Fibroblast of lung (primary cell): ENCODE results near the gene PICALM. TPM values are rescaled to one million over a fixed set of nuclear protein-coding genes. Genes with fewer than 3 reads are reported as not detected.

Experiments
- DNase-seq, 2 donors: peaks; one replicate each; pipeline versions ENCODE4 v3.0.0 to v3.0.0-alpha.2; 2010; ENCODE audit warnings: low read depth in 2 of 2
- H2AFZ ChIP-seq: 2 replicates; pipeline ENCODE4 v1.5.1; 2012; ENCODE audit warnings: low read length, control low read depth, inconsistent platforms
- H3K27ac ChIP-seq: 2 replicates; pipeline ENCODE4 v1.5.1; 2011; ENCODE audit warnings: low read length, control low read depth; ENCODE audit not compliant: insufficient read depth
- H3K27me3 ChIP-seq: 2 replicates; pipeline ENCODE4 v1.5.1; 2011; ENCODE audit warnings: mild to moderate bottlenecking, low read length; ENCODE audit not compliant: control insufficient read depth, insufficient read depth
- H3K36me3 ChIP-seq: 2 replicates; pipeline ENCODE4 v1.5.1; 2011; ENCODE audit warnings: low read length; ENCODE audit not compliant: control insufficient read depth, insufficient read depth
- H3K4me1 ChIP-seq: 2 replicates; pipeline ENCODE4 v1.5.1; 2011; ENCODE audit warnings: low read length; ENCODE audit not compliant: control insufficient read depth, insufficient read depth; ENCODE audit errors: extremely low read depth
- H3K4me2 ChIP-seq: 2 replicates; pipeline ENCODE4 v1.5.1; 2011; ENCODE audit warnings: low read length, control low read depth; ENCODE audit not compliant: insufficient read depth; ENCODE audit errors: extremely low read depth
- H3K4me3 ChIP-seq, 4 experiments: fragments of 200-600 bp in 1 of 4; sonication (generic) in 1 of 4; replicated peaks in 1 of 4; 2 replicates each; pipeline ENCODE4 v1.5.1; 2011 to 2016; ENCODE audit warnings: low read length in 4 of 4, low read depth in 3 of 4, mild to moderate bottlenecking in 3 of 4, control low read depth in 2 of 4, inconsistent platforms in 1 of 4, mixed read lengths in 1 of 4; ENCODE audit not compliant: insufficient read depth in 1 of 4; ENCODE audit errors: control extremely low read depth in 1 of 4
- H3K79me2 ChIP-seq: 2 replicates; pipeline ENCODE4 v1.5.1; 2012; ENCODE audit warnings: mild to moderate bottlenecking, low read length, inconsistent platforms; ENCODE audit not compliant: control insufficient read depth, insufficient read depth
- H3K9ac ChIP-seq: 2 replicates; pipeline ENCODE4 v1.5.1; 2011; ENCODE audit warnings: mild to moderate bottlenecking, low read length, control low read depth; ENCODE audit not compliant: insufficient read depth
- H3K9me3 ChIP-seq: 2 replicates; pipeline ENCODE4 v1.5.1; 2012; ENCODE audit warnings: low read depth, low read length; ENCODE audit not compliant: control insufficient read depth, insufficient read depth
- H4K20me1 ChIP-seq: 2 replicates; pipeline ENCODE4 v1.5.1; 2011; ENCODE audit warnings: low read length; ENCODE audit not compliant: control insufficient read depth, insufficient read depth; ENCODE audit errors: extremely low read depth
- CTCF ChIP-seq, 2 donors: IDR thresholded peaks in 1 of 2; conservative IDR thresholded peaks in 1 of 2; 1 replicate in 1 of 2; 2 replicates in 1 of 2; pipeline ENCODE4 v1.5.1; 2011 to 2012; ENCODE audit warnings: low read length in 2 of 2, control low read depth in 1 of 2, inconsistent platforms in 1 of 2, low read depth in 1 of 2, mild to moderate bottlenecking in 1 of 2
- EZH2 ChIP-seq: IDR thresholded peaks from 2 replicates; pipeline ENCODE4 v1.5.1; 2012; ENCODE audit warnings: low read length, control low read depth, mild to moderate bottlenecking; ENCODE audit errors: missing control alignments
- polyA plus RNA-seq, 2 donors: library from polyadenylated mRNA; depleted of rRNA in 1 of 2; stranded (reverse) in 1 of 2; unstranded in 1 of 2; fragments of >200 nt; gene quantifications; 2 replicates each; pipeline ENCODE4 v1.2.1, GENCODE V29; 2011 to 2012; ENCODE audit warnings: missing spikeins in 1 of 2
- total RNA-seq: library from RNA; depleted of rRNA; stranded (reverse); fragments of >200 nt; gene quantifications from 2 replicates; pipeline ENCODE4 v1.2.1, GENCODE V29; 2014

Gene PICALM
- total and polyA plus RNA-seq, 2 donors (not counting 1 experiment from before 2014, with no cell fraction given): 291 to 322 TPM

- Histone ChIP-seq H3K4me2 (no peak overlapping the region), H3K36me3 (peaks cover 8% of the 10 kb centered on the region), H3K27ac (no peak overlapping the region), H4K20me1 (no peaks in the 10 kb centered on the region), H3K4me1 (no peaks in the 10 kb centered on the region), H3K4me3 (no peak overlapping the region), H3K27me3 (no peaks in the 10 kb centered on the region), H2AFZ (no peak overlapping the region), H3K9me3 (no peaks in the 10 kb centered on the region), H3K79me2 (peaks cover 21% of the 10 kb centered on the region), H3K9ac (no peak overlapping the region)
- TF ChIP-seq EZH2 (no peak), CTCF (conservative IDR thresholded peaks at IDR 0.05 in 1 of 2, IDR thresholded peaks at IDR 0.05 in 1 of 2; ENCODE audit: low read depth in 1 of 2, low read length in 2 of 2) (no peak)
- DNase-seq: no peak
Measured at GRCh38 chr11:86016451-86016850, 52.4 kb downstream of the PICALM start.

- DNase-seq: no peak
- Histone ChIP-seq H3K79me2 (peaks cover 16% of the 10 kb centered on the region), H3K4me1 (no peaks in the 10 kb centered on the region), H3K27me3 (no peaks in the 10 kb centered on the region), H3K36me3 (peaks cover 8% of the 10 kb centered on the region), H3K4me3 (no peak overlapping the region), H3K4me2 (no peak overlapping the region), H2AFZ (no peak overlapping the region), H3K27ac (no peak overlapping the region), H4K20me1 (no peaks in the 10 kb centered on the region), H3K9me3 (no peaks in the 10 kb centered on the region), H3K9ac (no peak overlapping the region)
- no peak for TF ChIP-seq EZH2
Measured at GRCh38 chr11:86015699-86016098, 53.2 kb downstream of the PICALM start.

- Histone ChIP-seq H3K4me3 (no peak overlapping the region), H3K4me2 (no peak overlapping the region), H3K36me3 (peaks cover 10% of the 10 kb centered on the region), H4K20me1 (no peaks in the 10 kb centered on the region), H2AFZ (no peak overlapping the region), H3K27ac (no peak overlapping the region), H3K27me3 (no peaks in the 10 kb centered on the region), H3K9ac (no peak overlapping the region), H3K79me2 (peaks cover 12% of the 10 kb centered on the region), H3K4me1 (no peaks in the 10 kb centered on the region), H3K9me3 (no peaks in the 10 kb centered on the region)
- TF ChIP-seq CTCF (conservative IDR thresholded peaks at IDR 0.05 in 1 of 2, IDR thresholded peaks at IDR 0.05 in 1 of 2; ENCODE audit: low read depth in 1 of 2, low read length in 2 of 2): no peak
- no peak for TF ChIP-seq EZH2
- no peak for DNase-seq
Measured at GRCh38 chr11:86014221-86014620, 54.7 kb downstream of the PICALM start.
